Measurements from ENCODE around the gene SRPK1. TPM values are rescaled to one million over a fixed set of nuclear protein-coding genes. Genes with fewer than 3 reads are reported as not detected.

The SRPK1 gene
- total RNA-seq, 1 experiment from 2014 or later: 89.4 TPM

GRCh38 chr6:35788423-35788982 is 132.4 kb downstream of the SRPK1 start:
- Histone ChIP-seq H3K9me2 (ENCODE audit: insufficient read depth) (no peaks in the 10 kb centered on the region), H3K4me1 (ENCODE audit: control insufficient read depth in 1 of 2, insufficient read depth in 2 of 2, low read length in 2 of 2) (no peaks in the 10 kb centered on the region), H3K9ac (ENCODE audit: low read length) (no peak overlapping the region), H3K4me3 (replicated peaks in 1 of 2; ENCODE audit: low read depth in 1 of 2, low read length in 2 of 2) (no peak overlapping the region), H3K27me3 (ENCODE audit: insufficient read depth, low read length) (peaks cover 22% of the 10 kb centered on the region; the same call in 1 of the 2 replicates), H3K27ac (ENCODE audit: low read depth, low read length) (no peak overlapping the region), H3K9me3 (ENCODE audit: control insufficient read depth in 1 of 2, insufficient read depth in 1 of 2, low read depth in 1 of 2, low read length in 2 of 2) (no peaks in the 10 kb centered on the region), H2AFZ (ENCODE audit: low read depth, low read length, poor library complexity, severe bottlenecking) (no peak overlapping the region), H3K79me2 (ENCODE audit: insufficient read depth, low read length) (no peaks in the 10 kb centered on the region), H4K20me1 (ENCODE audit: insufficient read depth) (no peaks in the 10 kb centered on the region), H3K4me2 (ENCODE audit: low read length) (no peak overlapping the region), H3K36me3 (ENCODE audit: control insufficient read depth in 1 of 2, insufficient read depth in 2 of 2, low read length in 2 of 2) (no peaks in the 10 kb centered on the region)
- no TSS peak for BruUV-seq (replicated peaks)
- CTCF ChIA-PET: no interaction called here
- DNase-seq (ENCODE audit: low read depth, low spot score) (no peak), ATAC-seq (no peak)
- intact Hi-C loops (cut with micrococcal nuclease): no loop called here
- TF ChIP-seq SRF (IDR thresholded peaks at IDR 0.05; ENCODE audit: low read depth) (no peak), POLR2A (IDR thresholded peaks at IDR 0.05; ENCODE audit: borderline replicate concordance, extremely low read depth, insufficient read depth, insufficient read length) (no peak), EGR1 (IDR thresholded peaks at IDR 0.05; ENCODE audit: low read depth) (no peak), YY1 (IDR thresholded peaks at IDR 0.05; ENCODE audit: extremely low read depth, insufficient replicate concordance, low read depth, low read length) (no peak), EZH2 (IDR thresholded peaks at IDR 0.05) (no peak), POLR2AphosphoS5 (IDR thresholded peaks at IDR 0.05; ENCODE audit: low read depth, low read length) (no peak), SP1 (IDR thresholded peaks at IDR 0.05; ENCODE audit: low read depth) (no peak), ZBTB33 (IDR thresholded peaks at IDR 0.05; ENCODE audit: extremely low read depth, insufficient replicate concordance, low read length) (no peak), SIN3A (IDR thresholded peaks at IDR 0.05; ENCODE audit: low read depth) (no peak), FOSL1 (IDR thresholded peaks at IDR 0.05; ENCODE audit: low read depth) (no peak), JUND (IDR thresholded peaks at IDR 0.05) (no peak), CBX3 (IDR thresholded peaks at IDR 0.05; ENCODE audit: low read depth) (no peak)
- TF ChIP-seq, protein P1, sequence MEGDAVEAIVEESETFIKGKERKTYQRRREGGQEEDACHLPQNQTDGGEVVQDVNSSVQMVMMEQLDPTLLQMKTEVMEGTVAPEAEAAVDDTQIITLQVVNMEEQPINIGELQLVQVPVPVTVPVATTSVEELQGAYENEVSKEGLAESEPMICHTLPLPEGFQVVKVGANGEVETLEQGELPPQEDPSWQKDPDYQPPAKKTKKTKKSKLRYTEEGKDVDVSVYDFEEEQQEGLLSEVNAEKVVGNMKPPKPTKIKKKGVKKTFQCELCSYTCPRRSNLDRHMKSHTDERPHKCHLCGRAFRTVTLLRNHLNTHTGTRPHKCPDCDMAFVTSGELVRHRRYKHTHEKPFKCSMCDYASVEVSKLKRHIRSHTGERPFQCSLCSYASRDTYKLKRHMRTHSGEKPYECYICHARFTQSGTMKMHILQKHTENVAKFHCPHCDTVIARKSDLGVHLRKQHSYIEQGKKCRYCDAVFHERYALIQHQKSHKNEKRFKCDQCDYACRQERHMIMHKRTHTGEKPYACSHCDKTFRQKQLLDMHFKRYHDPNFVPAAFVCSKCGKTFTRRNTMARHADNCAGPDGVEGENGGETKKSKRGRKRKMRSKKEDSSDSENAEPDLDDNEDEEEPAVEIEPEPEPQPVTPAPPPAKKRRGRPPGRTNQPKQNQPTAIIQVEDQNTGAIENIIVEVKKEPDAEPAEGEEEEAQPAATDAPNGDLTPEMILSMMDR (IDR thresholded peaks at IDR 0.05 in 2 of 3, conservative IDR thresholded peaks at IDR 0.05 in 1 of 3; ENCODE audit: borderline replicate concordance in 1 of 3, insufficient read depth in 1 of 3, low read depth in 2 of 3, low read length in 2 of 3): no peak
- TF ChIP-seq, protein P2, sequence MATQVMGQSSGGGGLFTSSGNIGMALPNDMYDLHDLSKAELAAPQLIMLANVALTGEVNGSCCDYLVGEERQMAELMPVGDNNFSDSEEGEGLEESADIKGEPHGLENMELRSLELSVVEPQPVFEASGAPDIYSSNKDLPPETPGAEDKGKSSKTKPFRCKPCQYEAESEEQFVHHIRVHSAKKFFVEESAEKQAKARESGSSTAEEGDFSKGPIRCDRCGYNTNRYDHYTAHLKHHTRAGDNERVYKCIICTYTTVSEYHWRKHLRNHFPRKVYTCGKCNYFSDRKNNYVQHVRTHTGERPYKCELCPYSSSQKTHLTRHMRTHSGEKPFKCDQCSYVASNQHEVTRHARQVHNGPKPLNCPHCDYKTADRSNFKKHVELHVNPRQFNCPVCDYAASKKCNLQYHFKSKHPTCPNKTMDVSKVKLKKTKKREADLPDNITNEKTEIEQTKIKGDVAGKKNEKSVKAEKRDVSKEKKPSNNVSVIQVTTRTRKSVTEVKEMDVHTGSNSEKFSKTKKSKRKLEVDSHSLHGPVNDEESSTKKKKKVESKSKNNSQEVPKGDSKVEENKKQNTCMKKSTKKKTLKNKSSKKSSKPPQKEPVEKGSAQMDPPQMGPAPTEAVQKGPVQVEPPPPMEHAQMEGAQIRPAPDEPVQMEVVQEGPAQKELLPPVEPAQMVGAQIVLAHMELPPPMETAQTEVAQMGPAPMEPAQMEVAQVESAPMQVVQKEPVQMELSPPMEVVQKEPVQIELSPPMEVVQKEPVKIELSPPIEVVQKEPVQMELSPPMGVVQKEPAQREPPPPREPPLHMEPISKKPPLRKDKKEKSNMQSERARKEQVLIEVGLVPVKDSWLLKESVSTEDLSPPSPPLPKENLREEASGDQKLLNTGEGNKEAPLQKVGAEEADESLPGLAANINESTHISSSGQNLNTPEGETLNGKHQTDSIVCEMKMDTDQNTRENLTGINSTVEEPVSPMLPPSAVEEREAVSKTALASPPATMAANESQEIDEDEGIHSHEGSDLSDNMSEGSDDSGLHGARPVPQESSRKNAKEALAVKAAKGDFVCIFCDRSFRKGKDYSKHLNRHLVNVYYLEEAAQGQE (IDR thresholded peaks at IDR 0.05; ENCODE audit: low read depth): no peak
- POLR2A ChIA-PET: no interaction called here
- RAD21 ChIA-PET (ENCODE audit: low non-redundant PET in 1 of 2, low total read pairs in 2 of 2, uncharacterized antibody in 2 of 2, unreplicated experiment in 2 of 2): no interaction called here

Data from HCT116 (cell line).